Smooth muscle cell (in vitro differentiated cells): Measurements from ENCODE around the gene HOXB1. TPM values are rescaled to one million over a fixed set of nuclear protein-coding genes. Genes with fewer than 3 reads are reported as not detected.
A peak's percentile ranks its signal among the peaks of the same experiment; 100 is the strongest.

Experiments used
- DNase-seq: peaks from one replicate; lab custom pipeline; 2025; ENCODE audit not compliant: unreplicated experiment; lab: John Stamatoyannopoulos, UW
- H2AFZ ChIP-seq: fragments of 200-600 bp; sonication (generic); 2 replicates; pipeline ENCODE4 v1.6.0; 2016; ENCODE audit warnings: antibody characterized with exemption, low read depth, mild to moderate bottlenecking
- H3F3A ChIP-seq: fragments of 200-600 bp; sonication (generic); 2 replicates; pipeline ENCODE4 v1.6.0; 2017; ENCODE audit warnings: antibody characterized with exemption, low read depth
- H3K27ac ChIP-seq: fragments of 200-600 bp; sonication (generic); 2 replicates; pipeline ENCODE4 v1.5.1; 2016; ENCODE audit warnings: low read depth, mild to moderate bottlenecking
- H3K27me3 ChIP-seq: fragments of 200-600 bp; sonication (generic); 2 replicates; pipeline ENCODE4 v1.6.1; 2016; ENCODE audit warnings: low read depth, mild to moderate bottlenecking
- H3K36me3 ChIP-seq: fragments of 200-600 bp; sonication (generic); 2 replicates; pipeline ENCODE4 v1.5.1; 2016; ENCODE audit warnings: low read depth
- H3K4me1 ChIP-seq: fragments of 200-600 bp; sonication (generic); 2 replicates; pipeline ENCODE4 v1.5.1; 2016; ENCODE audit warnings: low read depth
- H3K4me2 ChIP-seq: fragments of 200-600 bp; sonication (generic); 2 replicates; pipeline ENCODE4 v1.6.0; 2016; ENCODE audit warnings: mild to moderate bottlenecking
- H3K4me3 ChIP-seq: fragments of 200-600 bp; sonication (generic); 2 replicates; pipeline ENCODE4 v1.5.1; 2016; ENCODE audit warnings: mild to moderate bottlenecking
- H3K79me2 ChIP-seq: fragments of 200-600 bp; sonication (generic); 2 replicates; pipeline ENCODE4 v1.6.0; 2016; ENCODE audit warnings: low read depth, mild to moderate bottlenecking
- H3K9ac ChIP-seq: fragments of 200-600 bp; sonication (generic); 2 replicates; pipeline ENCODE4 v1.6.0; 2016; ENCODE audit warnings: low read depth
- H3K9me3 ChIP-seq: fragments of 200-600 bp; sonication (generic); replicated peaks from 2 replicates; pipeline ENCODE4 v1.5.1; 2016; ENCODE audit warnings: low read depth
- H4K20me1 ChIP-seq: fragments of 200-600 bp; sonication (generic); 2 replicates; pipeline ENCODE4 v1.6.0; 2016; ENCODE audit warnings: low read depth
- WGBS: methylation state at CpG from one replicate; pipeline ENCODE4 v1.1.7; 2016; ENCODE audit warnings: low lambda C conversion rate; 5-methylcytosine and 5-hydroxymethylcytosine counted together
- polyA plus RNA-seq: library from polyadenylated mRNA; unstranded; fragments of >200 nt; fragmentation: Nextera tagmentation; extraction: Ambion mirVana; gene quantifications from 2 replicates; pipeline ENCODE4 v1.2.1, GENCODE V29; 2016
- total RNA-seq: library from RNA; depleted of rRNA; stranded (reverse); fragments of >200 nt; gene quantifications from 2 replicates; pipeline ENCODE4 v1.2.3, GENCODE V29; 2014
- TF ChIP-seq, protein P1 (sequence below): fragments of 200-600 bp; sonication (generic); IDR thresholded peaks from 2 replicates; pipeline ENCODE4 v1.5.1; 2017; ENCODE audit warnings: borderline replicate concordance, mild to moderate bottlenecking, antibody characterized with exemption; ENCODE audit not compliant: insufficient read depth, poor library complexity, severe bottlenecking

HOXB1 gene
- total and polyA plus RNA-seq, 2 experiments from 2014 or later = not detected

DNA sequence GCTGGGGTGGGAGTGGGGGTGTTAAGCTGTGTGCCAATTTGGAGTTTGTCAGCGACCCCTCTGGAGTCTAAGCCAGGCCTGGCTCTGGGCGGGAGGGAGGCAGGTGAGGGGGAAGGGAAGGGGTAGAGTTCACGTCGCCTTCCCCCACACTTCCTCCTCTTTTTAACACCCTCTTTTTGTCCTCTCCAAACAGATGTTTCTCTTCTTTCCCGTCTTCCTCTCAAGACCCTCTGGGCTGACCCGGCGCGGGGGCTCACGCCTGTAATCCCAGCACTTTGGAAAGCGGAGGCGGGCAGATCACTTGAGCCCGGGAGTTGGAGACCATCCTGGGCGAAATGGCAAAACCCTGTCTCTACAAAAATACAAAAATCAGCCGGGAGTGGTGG lies 3.3 kb downstream of the HOXB1 start:
- Histone ChIP-seq H3K79me2 (no peaks in the 10 kb centered on the region), H2AFZ (peak overlapping the region; percentile 69), H3K27me3 (peaks cover 78% of the 10 kb centered on the region), H3F3A (no peaks in the 10 kb centered on the region), H3K4me2 (peak overlapping the region; percentile 63), H3K9me3 (no peaks in the 10 kb centered on the region), H3K36me3 (no peaks in the 10 kb centered on the region), H4K20me1 (no peaks in the 10 kb centered on the region), H3K4me1 (peaks cover 6% of the 10 kb centered on the region), H3K9ac (no peak overlapping the region), H3K27ac (no peak overlapping the region), H3K4me3 (peak overlapping the region; percentile 21)
- WGBS = 20% methylated on average over 13 of the region's 14 CpGs
- TF ChIP-seq, protein P1, sequence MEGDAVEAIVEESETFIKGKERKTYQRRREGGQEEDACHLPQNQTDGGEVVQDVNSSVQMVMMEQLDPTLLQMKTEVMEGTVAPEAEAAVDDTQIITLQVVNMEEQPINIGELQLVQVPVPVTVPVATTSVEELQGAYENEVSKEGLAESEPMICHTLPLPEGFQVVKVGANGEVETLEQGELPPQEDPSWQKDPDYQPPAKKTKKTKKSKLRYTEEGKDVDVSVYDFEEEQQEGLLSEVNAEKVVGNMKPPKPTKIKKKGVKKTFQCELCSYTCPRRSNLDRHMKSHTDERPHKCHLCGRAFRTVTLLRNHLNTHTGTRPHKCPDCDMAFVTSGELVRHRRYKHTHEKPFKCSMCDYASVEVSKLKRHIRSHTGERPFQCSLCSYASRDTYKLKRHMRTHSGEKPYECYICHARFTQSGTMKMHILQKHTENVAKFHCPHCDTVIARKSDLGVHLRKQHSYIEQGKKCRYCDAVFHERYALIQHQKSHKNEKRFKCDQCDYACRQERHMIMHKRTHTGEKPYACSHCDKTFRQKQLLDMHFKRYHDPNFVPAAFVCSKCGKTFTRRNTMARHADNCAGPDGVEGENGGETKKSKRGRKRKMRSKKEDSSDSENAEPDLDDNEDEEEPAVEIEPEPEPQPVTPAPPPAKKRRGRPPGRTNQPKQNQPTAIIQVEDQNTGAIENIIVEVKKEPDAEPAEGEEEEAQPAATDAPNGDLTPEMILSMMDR = no peak
- no peak for DNase-seq

DNA sequence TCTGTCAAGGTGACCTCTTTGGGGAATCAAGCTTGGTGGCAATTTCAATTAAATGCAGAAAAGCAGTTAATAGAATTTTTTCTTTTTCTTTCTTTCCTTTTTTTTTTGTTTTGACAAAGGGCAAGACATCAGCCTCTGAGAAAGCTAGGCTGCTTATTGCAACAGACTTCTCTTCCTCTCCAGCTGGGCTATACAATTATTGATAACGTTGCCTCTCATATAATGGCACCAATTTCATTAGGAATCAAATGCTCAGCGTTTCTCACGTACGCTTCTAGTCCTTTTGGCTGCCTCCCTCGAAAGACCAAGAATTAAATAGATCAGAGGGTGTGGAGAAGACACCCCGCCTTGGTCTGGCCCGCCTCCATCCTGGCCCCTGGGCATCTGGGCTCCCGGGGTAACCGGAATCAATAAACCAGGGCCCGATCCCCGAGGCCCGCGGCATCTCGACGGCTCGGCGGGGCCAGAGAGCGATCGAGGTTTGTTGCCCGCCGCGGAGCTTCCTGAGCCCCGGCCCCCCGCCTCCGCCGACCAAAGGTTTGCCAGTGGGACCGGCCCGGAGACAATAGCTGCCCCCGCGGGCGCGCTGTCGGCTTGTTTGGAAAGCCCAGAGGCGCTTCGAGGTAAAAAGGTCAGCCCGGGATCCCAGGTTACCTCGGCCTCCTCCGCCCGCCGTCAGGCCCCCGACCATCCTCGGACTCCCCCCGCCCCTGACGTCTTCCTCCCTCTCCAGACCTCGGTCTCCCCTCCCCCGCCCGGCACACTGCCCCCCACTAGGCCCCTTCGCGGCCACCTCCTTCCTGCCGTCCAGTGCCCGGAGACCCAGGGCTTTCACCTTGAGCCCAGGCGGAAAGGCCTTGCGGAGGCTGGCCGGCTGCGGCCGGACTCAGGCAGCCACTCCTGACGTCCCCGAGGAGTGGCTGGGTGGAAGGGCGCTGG lies 3.9 kb downstream of the HOXB1 start:
- no peaks in the 10 kb centered on the region for H3K9me3 ChIP-seq
- H3K36me3 ChIP-seq = no peaks in the 10 kb centered on the region
- WGBS = 21% methylated on average over 40 of the region's 59 CpGs
- H3K4me2 ChIP-seq = peak overlapping the region; percentile 63
- H3K27me3 ChIP-seq = peaks cover 71% of the 10 kb centered on the region
- no peaks in the 10 kb centered on the region for H3F3A ChIP-seq
- no peak overlapping the region for H3K9ac ChIP-seq
- no peak for DNase-seq
- H3K27ac ChIP-seq = no peak overlapping the region
- H4K20me1 ChIP-seq = no peaks in the 10 kb centered on the region
- H3K4me3 ChIP-seq = peak overlapping the region; percentile 21
- H3K79me2 ChIP-seq = no peaks in the 10 kb centered on the region
- H2AFZ ChIP-seq = peak overlapping the region; percentile 69
- peaks cover 6% of the 10 kb centered on the region for H3K4me1 ChIP-seq
- TF ChIP-seq, protein P1 = no peak

DNA sequence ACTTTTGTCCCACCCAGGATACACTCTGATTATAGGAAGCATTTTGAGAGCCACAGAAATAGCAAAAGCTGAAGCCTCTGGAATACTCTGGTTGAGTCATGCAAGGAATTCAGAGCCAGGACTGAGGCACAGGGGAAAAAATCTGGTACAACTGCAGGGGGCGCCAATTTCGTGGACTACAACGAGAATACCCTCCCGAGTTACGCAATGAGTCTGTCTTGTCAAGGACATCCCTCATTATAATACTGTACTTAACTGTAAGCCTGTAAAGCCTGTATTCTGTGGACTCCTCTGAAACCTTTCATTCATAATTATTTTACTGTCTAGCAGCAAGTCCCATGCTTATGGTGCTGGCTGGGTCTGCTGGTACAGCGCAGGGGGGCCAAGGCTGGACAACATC lies 7.8 kb downstream of the HOXB1 start:
- no peaks in the 10 kb centered on the region for H3K36me3 ChIP-seq
- TF ChIP-seq, protein P1 = peak; percentile 37
- H3K9me3 ChIP-seq = no peaks in the 10 kb centered on the region
- H2AFZ ChIP-seq = no peak overlapping the region
- no peaks in the 10 kb centered on the region for H3F3A ChIP-seq
- no peak overlapping the region for H3K4me3 ChIP-seq
- H3K27ac ChIP-seq = no peak overlapping the region
- whole genome bisulfite sequencing = 80% methylated on average over 6 of the region's 6 CpGs
- peaks cover 51% of the 10 kb centered on the region for H3K27me3 ChIP-seq
- H4K20me1 ChIP-seq = no peaks in the 10 kb centered on the region
- no peak overlapping the region for H3K4me2 ChIP-seq
- H3K4me1 ChIP-seq = peaks cover 6% of the 10 kb centered on the region
- H3K9ac ChIP-seq = no peak overlapping the region
- DNase-seq = no peak
- no peaks in the 10 kb centered on the region for H3K79me2 ChIP-seq
